Psoas muscle (tissue), 8 donors: ENCODE results near the gene CHSY1. TPM values are rescaled to one million over a fixed set of nuclear protein-coding genes. Genes with fewer than 3 reads are reported as not detected.

Source experiments
- ATAC-seq, 4 donors: fragments of 200-7000 bp; cut with Tn5 transposase; one replicate each; pipeline ENCODE4 v1.9.1; 2020; ENCODE audit warnings: moderate library complexity in 3 of 4, mild to moderate bottlenecking in 2 of 4
- DNase-seq, 2 donors: peaks; one replicate each; pipeline ENCODE4 v3.0.0-alpha.2; 2020
- H3K27ac ChIP-seq: fragments of 200-600 bp; one replicate; pipeline ENCODE4 v1.8.0; 2022
- H3K27me3 ChIP-seq, 3 donors: fragments of 200-600 bp in 1 of 3; one replicate each; pipeline versions ENCODE4 v1.6.1 to v1.8.0; 2013 to 2022; ENCODE audit warnings: low read length in 2 of 3, mild to moderate bottlenecking in 2 of 3, moderate library complexity in 1 of 3; ENCODE audit not compliant: insufficient read depth in 3 of 3
- H3K36me3 ChIP-seq, 2 donors: fragments of 200-600 bp in 1 of 2; one replicate each; pipeline versions ENCODE4 v1.6.1 to v1.8.0; 2013 to 2022; ENCODE audit warnings: low read depth in 1 of 2, mild to moderate bottlenecking in 1 of 2, moderate library complexity in 1 of 2; ENCODE audit not compliant: insufficient read depth in 1 of 2
- H3K4me1 ChIP-seq: fragments of 200-600 bp; one replicate; pipeline ENCODE4 v1.8.0; 2022
- H3K4me3 ChIP-seq: fragments of 200-600 bp; one replicate; pipeline ENCODE4 v1.8.0; 2022; ENCODE audit warnings: mild to moderate bottlenecking
- H3K9me3 ChIP-seq: fragments of 200-600 bp; one replicate; pipeline ENCODE4 v1.8.0; 2022
- CTCF ChIP-seq: fragments of 200-600 bp; IDR thresholded peaks from one replicate; pipeline ENCODE4 v1.8.0; 2022; ENCODE audit warnings: antibody characterized with exemption
- WGBS, 3 donors: extraction: QIAGEN DNeasy Blood & Tissue Kit; methylation state at CpG; one replicate each; pipeline versions ENCODE4 v1.1.6 to v1.1.7; 2013; 5-methylcytosine and 5-hydroxymethylcytosine counted together
- intact Hi-C, 2 donors: fragments of 100-400 bp; cut with DNase I; formaldehyde crosslinking; loops; one replicate each; pipeline versions ENCODE4 v1.11.0 to v1.14.2; 2022
- long read RNA-seq, 2 donors: library from polyadenylated mRNA; unstranded; transcript quantifications; one replicate each; pipeline ENCODE4 v2.0.0, GENCODE V29; 2021
- polyA plus RNA-seq, 3 donors: library from polyadenylated mRNA; stranded (reverse); fragments of 200-250 nt; gene quantifications; one replicate each; pipeline ENCODE4 v1.2.3, GENCODE V29; 2013
- total RNA-seq, 4 donors: library from RNA; stranded (reverse); fragmentation: NEBNext Ultra II Directional in 2 of 4; extraction: Animal tissue kit (Norgen Biotek cat#: 25700) in 2 of 4; gene quantifications; one replicate each; pipeline versions ENCODE4 v1.2.1 to v1.2.4, GENCODE V29; 2021 to 2023
- donor health status: healthy with polysubstance abuse.
- donor health status: DM: no; HTN: no; CAD: no; lungs with moderate emphysema.
- donor health status: Bipolar disorder and iron deficiency.
- donor health status: healthy.
- donor health status: DM: yes; HTN: yes; CAD: no.
- donor health status: DM: no; HTN: no; CAD: no.
- donor health status: DM: no; HTN: no; CAD: no.
- donor health status: DM: yes; HTN: yes; CAD: no.

CHSY1 gene, protein sequence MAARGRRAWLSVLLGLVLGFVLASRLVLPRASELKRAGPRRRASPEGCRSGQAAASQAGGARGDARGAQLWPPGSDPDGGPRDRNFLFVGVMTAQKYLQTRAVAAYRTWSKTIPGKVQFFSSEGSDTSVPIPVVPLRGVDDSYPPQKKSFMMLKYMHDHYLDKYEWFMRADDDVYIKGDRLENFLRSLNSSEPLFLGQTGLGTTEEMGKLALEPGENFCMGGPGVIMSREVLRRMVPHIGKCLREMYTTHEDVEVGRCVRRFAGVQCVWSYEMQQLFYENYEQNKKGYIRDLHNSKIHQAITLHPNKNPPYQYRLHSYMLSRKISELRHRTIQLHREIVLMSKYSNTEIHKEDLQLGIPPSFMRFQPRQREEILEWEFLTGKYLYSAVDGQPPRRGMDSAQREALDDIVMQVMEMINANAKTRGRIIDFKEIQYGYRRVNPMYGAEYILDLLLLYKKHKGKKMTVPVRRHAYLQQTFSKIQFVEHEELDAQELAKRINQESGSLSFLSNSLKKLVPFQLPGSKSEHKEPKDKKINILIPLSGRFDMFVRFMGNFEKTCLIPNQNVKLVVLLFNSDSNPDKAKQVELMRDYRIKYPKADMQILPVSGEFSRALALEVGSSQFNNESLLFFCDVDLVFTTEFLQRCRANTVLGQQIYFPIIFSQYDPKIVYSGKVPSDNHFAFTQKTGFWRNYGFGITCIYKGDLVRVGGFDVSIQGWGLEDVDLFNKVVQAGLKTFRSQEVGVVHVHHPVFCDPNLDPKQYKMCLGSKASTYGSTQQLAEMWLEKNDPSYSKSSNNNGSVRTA
- total RNA-seq, result 10 to 100 TPM in 2 of 4 donors, 1 to 10 TPM in 2; 6.7 to 11.4 (median 8.5) TPM
- 1 to 10 TPM; 2.9 to 5.0 (median 4.4) TPM for polyA plus RNA-seq
- long read RNA-seq, donor 1, full-length matches to known transcripts, result 5 of 11 reads
- long read RNA-seq, donor 1, partial matches to known transcripts, result 3 of 11 reads
- long read RNA-seq, donor 1, other reads (novel, unspliced or antisense), result 3 of 11 reads
- long read RNA-seq, donor 2, full-length matches to known transcripts, result 14 of 23 reads
- long read RNA-seq, donor 2, partial matches to known transcripts, result 1 of 23 reads
- long read RNA-seq, donor 2, other reads (novel, unspliced or antisense), result 8 of 23 reads

DNA sequence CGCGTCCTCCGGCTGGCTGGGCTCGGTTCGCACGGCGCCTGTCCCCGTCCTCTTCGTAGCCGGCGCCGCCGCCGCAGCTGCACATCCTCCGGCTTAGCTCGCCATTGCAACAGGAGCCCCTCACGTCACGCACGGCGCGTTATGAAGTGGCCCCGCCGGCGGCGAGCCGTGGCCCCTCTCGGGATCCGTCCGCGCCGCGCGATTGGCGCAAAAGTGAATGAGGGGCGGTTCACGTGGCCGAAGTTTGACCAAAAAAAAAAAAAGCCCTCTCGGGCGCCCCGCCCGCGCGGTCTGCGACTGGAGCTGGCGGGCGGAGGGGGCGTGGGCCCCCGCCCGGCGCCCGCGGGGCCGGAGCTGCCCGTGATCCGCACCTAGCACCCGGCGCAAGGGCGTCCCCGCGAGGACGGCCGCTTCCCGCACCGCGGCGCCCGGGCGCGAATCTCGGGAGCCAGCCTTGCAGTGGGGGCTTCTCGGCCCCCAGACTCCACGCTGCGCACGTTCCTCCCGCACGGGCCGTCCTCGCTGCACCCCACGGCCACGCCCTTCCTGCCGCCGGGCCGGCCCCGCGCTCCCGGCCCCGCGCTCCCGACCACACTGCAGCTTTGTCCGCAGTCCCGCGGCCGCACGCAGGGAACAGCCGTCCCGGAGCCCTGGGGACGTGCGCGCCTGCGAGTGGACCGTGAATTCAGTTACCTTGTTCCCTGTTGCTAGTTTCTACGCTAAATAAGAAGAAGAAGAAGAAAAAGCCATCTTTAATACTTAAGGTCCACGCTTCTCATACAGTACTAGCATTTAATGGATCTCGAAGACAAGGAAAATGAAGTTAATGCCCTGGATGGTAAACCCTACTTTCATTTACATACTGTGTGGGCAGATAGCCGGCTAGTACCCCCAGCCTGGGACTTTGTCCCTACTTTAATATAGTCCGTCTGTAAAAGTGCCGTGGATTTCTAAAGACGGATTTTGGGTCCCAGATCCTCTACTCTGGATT, at the start of gene CHSY1:
CHSY1 (minus strand) TSS at position 219 of the 991 bp plus-strand sequence. CDS start 592 bp downstream, outside the sequence.
- intact Hi-C loops, result loop anchor here (5.0 to 10.0 kb wide), 3 partner anchors 65 to 327 kb away; no protein-coding TSS in a partner anchor
- Histone ChIP-seq H3K27ac (peak within 1 kb of the TSS; percentile 84), H3K27me3 (no peaks in the 10 kb centered on the region), H3K36me3 (no peaks in the 10 kb centered on the region), H3K9me3 (no peaks in the 10 kb centered on the region), H3K4me3 (peak within 1 kb of the TSS; percentile 75), H3K4me1 (peaks cover 34% of the 10 kb centered on the region)
- TF ChIP-seq CTCF, result peak; percentile 22
- ATAC-seq (peak; percentile 90 to 94 (median 92)), DNase-seq (peak; percentile 96 to 97)
- WGBS, 3 donors, result 1% methylated on average over 72 to 108 of the region's 108 CpGs

GRCh38 chr15:101296418-101297405, 44.9 kb upstream of the CHSY1 start:
- Histone ChIP-seq H3K36me3 (peaks cover 0 to 6% of the 10 kb centered on the region in 2 donors), H3K4me3 (peak overlapping the region; percentile 99), H3K4me1 (peaks cover 29% of the 10 kb centered on the region), H3K27me3 (no peaks in the 10 kb centered on the region), H3K27ac (peak overlapping the region; percentile 98), H3K9me3 (no peaks in the 10 kb centered on the region)
- no peak for DNase-seq
- no peak for ATAC-seq
- WGBS, 3 donors, result 81 to 92% (median 86%) methylated on average over 9 of the region's 9 CpGs
- TF ChIP-seq CTCF, result no peak
- intact Hi-C loops, result loop anchor here (5.0 kb wide), 2 partner anchors 201 to 346 kb away; no protein-coding TSS in a partner anchor

GRCh38 chr15:101295607-101296161, 43.8 kb upstream of the CHSY1 start:
- H3K27me3 ChIP-seq, result no peaks in the 10 kb centered on the region
- H3K27ac ChIP-seq, result peak overlapping the region; percentile 98
- ATAC-seq, result peak in 1 of 4 donors; percentile 36
- H3K9me3 ChIP-seq, result no peaks in the 10 kb centered on the region
- no peak for TF ChIP-seq CTCF
- DNase-seq, result no peak
- peak overlapping the region; percentile 99 for H3K4me3 ChIP-seq
- H3K36me3 ChIP-seq, result peaks cover 0 to 15% of the 10 kb centered on the region in 2 donors
- peaks cover 35% of the 10 kb centered on the region for H3K4me1 ChIP-seq
- WGBS, 3 donors, result 0 to 2% (median 1%) methylated on average over 20 of the region's 20 CpGs
- intact Hi-C loops, result loop anchor here (2.0 to 5.0 kb wide), 3 partner anchors 202 to 357 kb away; partner anchors contain the start of gene TM2D3 (in 1 of the 2)
